GM12878 (cell line): Measurements from ENCODE around the gene LKAAEAR1.

Source experiments
- CTCF ChIP-seq, 3 experiments: IDR thresholded peaks in 2 of 3; conservative IDR thresholded peaks in 1 of 3; 2 replicates each; pipeline ENCODE4 v1.5.1; 2011; ENCODE audit warnings: low read depth in 3 of 3, low read length in 3 of 3, mild to moderate bottlenecking in 3 of 3, control low read depth in 2 of 3, moderate library complexity in 2 of 3, inconsistent platforms in 1 of 3, mixed read lengths in 1 of 3; ENCODE audit not compliant: control insufficient read depth in 2 of 3, insufficient read depth in 1 of 3; ENCODE audit errors: extremely low read depth in 1 of 3
- EP300 ChIP-seq, 2 experiments: fragments of 150-350 bp in 1 of 2; IDR thresholded peaks; 2 replicates each; pipeline ENCODE4 v1.6.1; 2011 to 2012; ENCODE audit warnings: low read depth in 2 of 2, low read length in 2 of 2, borderline replicate concordance in 1 of 2, improper control_type of control experiment in 1 of 2, inconsistent platforms in 1 of 2; ENCODE audit not compliant: control insufficient read depth in 1 of 2
- MTA3 ChIP-seq: IDR thresholded peaks from 2 replicates; pipeline ENCODE4 v1.6.1; 2012; ENCODE audit warnings: low read length, inconsistent platforms, borderline replicate concordance
- PML ChIP-seq: IDR thresholded peaks from 2 replicates; pipeline ENCODE4 v1.6.1; 2012; ENCODE audit warnings: low read length, inconsistent platforms
- ZNF24 ChIP-seq: fragments of 450-650 bp; IDR thresholded peaks from 2 replicates; pipeline ENCODE4 v1.6.1; 2017; ENCODE audit warnings: antibody characterized with exemption, mild to moderate bottlenecking

- TF ChIP-seq EP300 (IDR thresholded peaks at IDR 0.05; ENCODE audit: borderline replicate concordance in 1 of 2, control insufficient read depth in 1 of 2, low read depth in 2 of 2, low read length in 2 of 2) = peak in 1 of 2 experiments; percentile 56; a peak in 2 of 4 replicates
- TF ChIP-seq MTA3 = no peak
- no peak for TF ChIP-seq PML
- no peak for TF ChIP-seq ZNF24
- peak; percentile 92 to 94 (median 93) for TF ChIP-seq CTCF (IDR thresholded peaks at IDR 0.05 in 2 of 3, conservative IDR thresholded peaks at IDR 0.05 in 1 of 3; ENCODE audit: control insufficient read depth in 2 of 3, extremely low read depth in 1 of 3, insufficient read depth in 1 of 3, low read depth in 3 of 3, low read length in 3 of 3)
Measured at GRCh38 chr20:64057628-64058498, 26.3 kb downstream of the LKAAEAR1 start.
